Neural progenitor cell (in vitro differentiated cells): ENCODE results near the gene KAT2B.

ENCODE experiments used
- EZH2 ChIP-seq: fragments of 200-600 bp; sonication (generic); IDR thresholded peaks from 2 replicates; pipeline ENCODE4 v1.6.1; 2017; ENCODE audit warnings: antibody characterized with exemption, mild to moderate bottlenecking, moderate library complexity
- EZH2phosphoT487 ChIP-seq: fragments of 200-600 bp; sonication (generic); IDR thresholded peaks from 2 replicates; pipeline ENCODE4 v1.6.1; 2017; ENCODE audit warnings: antibody characterized with exemption
- TF ChIP-seq, protein P1 (sequence below): fragments of 200-600 bp; sonication (generic); IDR thresholded peaks from 2 replicates; pipeline ENCODE4 v1.5.1; 2017; ENCODE audit warnings: antibody characterized with exemption, mild to moderate bottlenecking

DNA sequence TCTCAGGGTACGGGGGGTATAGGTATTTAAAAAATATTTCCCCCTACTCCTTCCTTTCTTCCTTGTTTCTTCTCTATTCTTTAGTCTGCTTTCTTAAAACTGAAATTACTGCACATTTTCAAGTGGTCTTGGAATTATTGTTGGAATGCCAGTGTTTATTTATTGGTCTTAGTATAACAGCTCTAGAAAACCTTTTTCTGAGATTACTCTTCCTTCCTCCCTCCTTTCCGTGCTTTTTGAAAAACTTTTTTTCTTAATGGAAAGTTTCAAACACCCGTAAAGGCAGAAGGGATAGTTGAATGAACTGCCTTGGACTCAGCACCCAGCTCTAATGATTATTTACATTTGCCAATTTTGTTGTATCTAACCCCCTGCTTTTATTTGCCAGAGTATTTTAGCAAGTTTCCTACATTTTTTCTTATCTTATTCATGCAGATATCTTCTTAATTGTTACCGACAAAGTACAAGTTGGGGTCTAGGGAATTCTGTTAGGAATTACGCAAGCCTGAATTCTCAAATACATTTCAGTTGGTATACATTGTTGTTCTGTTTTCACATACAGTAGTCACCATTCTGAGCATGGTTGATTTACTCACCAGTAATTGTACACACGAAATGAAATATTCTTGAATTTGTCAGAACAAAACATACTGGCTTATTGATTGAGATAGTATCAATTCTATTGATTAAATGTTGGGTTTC, 36.2 kb downstream of the KAT2B start:
- TF ChIP-seq, protein P1, sequence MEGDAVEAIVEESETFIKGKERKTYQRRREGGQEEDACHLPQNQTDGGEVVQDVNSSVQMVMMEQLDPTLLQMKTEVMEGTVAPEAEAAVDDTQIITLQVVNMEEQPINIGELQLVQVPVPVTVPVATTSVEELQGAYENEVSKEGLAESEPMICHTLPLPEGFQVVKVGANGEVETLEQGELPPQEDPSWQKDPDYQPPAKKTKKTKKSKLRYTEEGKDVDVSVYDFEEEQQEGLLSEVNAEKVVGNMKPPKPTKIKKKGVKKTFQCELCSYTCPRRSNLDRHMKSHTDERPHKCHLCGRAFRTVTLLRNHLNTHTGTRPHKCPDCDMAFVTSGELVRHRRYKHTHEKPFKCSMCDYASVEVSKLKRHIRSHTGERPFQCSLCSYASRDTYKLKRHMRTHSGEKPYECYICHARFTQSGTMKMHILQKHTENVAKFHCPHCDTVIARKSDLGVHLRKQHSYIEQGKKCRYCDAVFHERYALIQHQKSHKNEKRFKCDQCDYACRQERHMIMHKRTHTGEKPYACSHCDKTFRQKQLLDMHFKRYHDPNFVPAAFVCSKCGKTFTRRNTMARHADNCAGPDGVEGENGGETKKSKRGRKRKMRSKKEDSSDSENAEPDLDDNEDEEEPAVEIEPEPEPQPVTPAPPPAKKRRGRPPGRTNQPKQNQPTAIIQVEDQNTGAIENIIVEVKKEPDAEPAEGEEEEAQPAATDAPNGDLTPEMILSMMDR = no peak
- TF ChIP-seq EZH2 = no peak
- TF ChIP-seq EZH2phosphoT487 = no peak
